ENCODE data around the gene EXD3.
"Not testable (repeated sequence)": the region's sequence is repeated elsewhere in the genome, so short reads cannot be mapped to it uniquely, and the experiment has no call there.

The EXD3 gene

DNA sequence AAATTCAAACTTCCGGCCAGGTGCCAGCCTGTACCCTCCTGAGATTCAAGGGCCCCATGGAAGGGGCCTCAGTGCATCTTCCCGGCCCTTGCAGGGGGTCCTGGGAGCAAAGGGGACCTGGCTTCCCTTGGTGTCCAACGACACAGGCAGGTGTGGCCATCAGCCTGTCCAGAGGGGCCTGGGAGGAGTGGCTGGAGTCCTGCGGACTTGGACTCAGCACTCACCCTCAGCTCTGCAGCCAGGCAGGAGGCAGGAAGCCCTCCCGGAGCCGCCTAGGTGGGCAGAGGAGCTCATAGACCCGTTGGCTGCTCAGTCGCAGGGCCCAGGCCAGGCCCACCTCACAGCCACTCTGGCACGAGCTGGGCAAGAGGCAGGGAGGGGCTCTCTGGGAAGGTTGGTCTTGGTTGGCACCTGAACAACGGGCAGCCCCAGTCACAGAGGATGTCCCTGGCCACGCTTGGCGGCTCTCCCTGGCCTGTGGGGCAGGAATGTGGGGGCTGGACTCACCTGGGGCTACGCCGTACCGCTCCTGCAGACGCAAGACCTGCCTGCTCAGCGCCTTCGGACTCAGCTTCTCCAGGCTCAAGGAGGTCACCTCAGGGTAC is 67.1 kb downstream of the EXD3 start:
- DNase-seq: no peak

DNA sequence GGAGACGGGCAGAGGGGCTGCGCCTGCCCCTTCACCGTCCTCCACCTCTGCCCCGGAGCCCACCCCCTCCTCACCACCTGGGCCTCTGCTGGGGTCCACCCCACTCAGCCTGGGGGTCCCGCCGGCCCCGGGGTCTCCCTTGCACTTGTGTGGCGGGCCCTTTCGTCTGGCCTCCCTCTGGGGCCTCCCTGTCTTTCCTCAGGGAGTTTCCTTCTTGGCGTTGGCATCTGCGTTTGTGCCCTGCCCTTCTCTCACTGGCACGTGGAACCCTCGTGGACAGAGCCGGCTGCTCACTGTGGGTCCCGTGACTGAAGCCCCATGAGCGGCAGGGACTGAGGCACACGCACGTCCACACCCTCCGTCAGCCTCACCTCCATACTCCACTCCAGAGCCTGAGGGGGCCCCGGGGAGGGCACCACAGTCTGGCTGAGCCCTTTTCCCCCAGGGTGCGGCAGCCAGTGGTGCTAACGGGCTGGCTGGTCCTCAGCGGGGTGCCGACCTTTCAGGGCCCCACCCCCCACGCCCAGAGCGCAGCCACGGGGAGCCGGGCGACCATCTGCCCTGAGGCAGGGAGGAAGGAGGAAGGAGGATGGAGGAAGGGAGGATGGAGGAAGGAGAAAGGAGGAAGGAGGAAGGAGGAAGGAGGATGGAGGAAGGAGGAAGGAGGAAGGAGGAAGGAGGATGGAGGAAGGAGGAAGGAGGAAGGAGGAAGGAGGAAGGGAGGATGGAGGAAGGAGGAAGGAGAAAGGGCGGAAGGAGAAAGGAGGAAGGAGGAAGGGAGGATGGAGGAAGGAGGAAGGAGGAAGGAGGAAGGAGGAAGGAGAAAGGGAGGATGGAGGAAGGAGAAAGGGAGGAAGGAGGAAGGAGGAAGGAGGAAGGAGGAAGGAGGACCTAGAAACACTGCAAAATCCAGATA is 67.9 kb downstream of the EXD3 start:
- no peak for DNase-seq

DNA sequence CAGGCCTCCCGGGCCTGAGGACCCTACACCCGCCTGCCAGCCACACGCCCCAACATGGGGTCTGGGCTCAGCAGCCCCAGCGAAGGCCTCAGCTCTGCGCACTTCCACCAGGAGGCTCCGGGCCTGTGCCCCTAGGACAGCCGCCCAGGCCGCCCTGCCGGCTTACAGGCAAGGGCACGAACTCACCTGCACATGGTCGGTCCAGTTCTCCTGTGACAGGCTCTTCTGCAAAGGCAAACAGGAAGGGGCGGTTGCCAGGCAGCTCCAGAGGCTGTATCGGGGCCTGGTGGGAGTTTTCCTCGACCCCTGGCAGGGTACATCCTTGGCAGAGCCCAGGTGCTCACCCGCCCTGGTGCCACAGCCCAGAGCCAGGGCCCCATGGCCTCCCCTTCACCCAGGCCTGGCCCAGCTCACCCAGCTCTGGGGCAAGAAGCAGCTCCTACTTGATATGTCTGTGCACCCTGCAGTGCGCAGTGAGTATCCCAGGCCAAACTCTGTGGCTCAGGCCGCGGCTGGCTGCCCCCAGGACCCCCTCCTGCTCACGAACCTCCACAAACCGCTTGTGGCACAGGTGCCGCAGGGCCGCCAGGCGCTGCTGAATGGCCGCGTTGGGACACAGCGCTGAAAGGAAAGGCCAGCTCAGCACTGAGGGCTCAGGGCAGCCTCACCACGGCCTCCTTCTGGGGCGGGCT is 68.7 kb downstream of the EXD3 start:
- no peak for DNase-seq

DNA sequence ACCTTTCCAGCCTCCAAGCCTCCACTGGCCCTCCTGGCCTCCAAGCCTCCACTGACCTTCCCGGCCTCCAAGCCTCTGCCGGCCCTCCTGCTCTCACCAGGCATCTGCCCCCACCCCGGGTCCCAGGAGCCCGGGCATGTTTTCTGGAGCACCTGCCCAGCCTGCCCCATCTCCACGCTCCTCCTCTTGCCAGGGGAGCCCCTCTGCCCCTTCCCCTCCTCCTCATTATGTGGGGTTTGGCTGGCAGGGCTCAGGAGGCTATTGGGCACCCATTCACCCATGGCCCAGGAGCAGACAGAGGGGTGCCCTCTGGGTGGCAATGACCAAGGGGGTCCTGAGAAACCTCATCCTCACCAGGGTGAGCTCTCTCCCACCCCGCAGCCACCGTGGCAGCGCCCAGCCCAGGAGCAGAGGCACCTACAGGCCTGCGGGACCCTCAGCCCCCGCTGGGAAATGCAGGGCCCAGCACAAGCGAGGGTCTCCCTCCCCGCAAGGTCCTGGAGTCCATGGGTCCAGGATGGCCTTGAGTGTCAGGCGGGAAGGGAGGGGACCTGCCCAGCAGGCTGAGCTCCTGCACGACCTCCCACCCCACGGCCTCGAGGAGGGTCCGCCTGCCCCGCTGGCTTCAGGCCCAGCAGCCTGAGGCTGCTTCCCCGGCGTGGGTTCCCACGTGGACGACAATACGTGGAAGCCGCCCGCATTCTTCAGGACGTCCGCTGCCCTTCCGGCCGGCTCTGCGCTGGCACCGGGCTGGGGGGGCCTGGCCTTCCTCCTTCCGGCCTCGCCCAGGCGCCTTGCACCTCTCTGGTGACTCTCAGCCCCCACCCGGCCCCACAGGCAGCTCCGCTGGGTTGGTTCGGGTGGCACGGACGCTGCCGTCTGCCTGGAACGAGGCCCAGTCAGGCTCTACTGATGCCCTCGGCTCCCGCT is 69.5 kb downstream of the EXD3 start:
- no peak for DNase-seq

DNA sequence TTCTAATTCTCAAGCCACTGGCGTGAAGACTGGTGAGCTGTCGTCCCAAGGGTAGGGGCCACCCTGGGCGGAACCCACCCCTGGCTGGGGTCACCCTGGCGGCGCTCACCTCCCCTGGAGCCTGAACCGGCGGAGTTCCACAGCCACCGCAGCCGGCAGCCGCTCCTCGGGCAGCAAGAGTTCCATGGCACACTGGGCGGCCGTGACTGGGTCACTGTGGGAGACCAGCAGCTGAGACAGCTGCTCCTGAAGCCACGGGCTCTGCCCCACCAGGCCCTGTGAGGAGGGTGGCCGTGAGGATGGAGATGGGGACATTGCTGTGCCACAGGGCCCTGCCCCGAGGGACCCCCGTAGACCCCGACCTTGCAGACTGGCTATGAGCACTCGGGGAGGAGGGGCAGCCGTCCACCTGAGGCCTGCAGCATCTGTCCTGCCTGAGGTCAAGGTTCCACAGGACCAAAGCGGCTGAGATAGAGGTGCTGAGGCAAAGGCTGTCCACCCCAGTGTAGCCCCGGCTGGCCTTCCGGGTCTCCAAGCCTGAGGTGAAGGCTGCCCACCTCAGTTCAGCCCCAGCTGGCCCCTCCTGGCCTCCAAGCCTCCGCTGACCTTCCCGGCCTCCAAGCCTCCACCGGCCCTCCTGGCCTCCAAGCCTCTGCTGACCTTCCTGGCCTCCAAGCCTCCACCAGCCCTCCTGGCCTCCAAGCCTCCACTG is 70.3 kb downstream of the EXD3 start:
- DNase-seq: no peak

DNA sequence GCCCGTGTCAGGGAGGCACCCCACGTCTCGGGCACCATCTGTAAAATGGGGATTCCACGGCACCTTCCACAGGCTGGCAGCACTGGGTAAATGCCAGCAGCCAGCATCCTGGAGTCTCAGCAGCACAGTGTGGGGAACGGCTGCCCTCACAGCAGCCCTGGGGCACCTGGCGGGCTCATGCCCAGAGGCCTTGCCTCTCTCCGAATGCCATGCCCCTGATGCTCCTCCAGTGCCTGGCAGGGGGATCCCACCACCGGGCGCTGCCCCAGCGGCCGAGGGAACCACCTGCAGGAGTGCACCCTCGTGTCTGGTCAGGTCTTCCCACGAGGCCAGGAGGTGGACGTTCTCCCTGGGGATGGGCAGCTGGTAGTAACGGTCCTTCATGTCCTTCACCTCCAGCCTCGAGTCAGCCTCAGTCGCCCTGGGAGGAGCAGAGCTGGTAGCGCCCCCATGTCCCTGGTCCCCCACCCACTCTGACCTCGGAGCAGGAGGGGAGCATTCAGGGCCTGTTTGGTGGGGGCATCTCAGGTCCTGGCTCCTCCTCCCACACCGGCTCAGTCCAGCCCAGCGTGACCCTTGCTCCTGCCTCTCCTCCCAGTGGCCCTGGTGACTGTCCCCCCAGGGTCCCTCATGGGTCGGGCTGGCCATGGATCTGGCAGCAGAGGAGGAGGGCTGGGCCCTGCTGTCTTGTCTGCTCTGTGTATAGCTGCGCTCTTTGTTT is 71.0 kb downstream of the EXD3 start:
- no peak for DNase-seq

DNA sequence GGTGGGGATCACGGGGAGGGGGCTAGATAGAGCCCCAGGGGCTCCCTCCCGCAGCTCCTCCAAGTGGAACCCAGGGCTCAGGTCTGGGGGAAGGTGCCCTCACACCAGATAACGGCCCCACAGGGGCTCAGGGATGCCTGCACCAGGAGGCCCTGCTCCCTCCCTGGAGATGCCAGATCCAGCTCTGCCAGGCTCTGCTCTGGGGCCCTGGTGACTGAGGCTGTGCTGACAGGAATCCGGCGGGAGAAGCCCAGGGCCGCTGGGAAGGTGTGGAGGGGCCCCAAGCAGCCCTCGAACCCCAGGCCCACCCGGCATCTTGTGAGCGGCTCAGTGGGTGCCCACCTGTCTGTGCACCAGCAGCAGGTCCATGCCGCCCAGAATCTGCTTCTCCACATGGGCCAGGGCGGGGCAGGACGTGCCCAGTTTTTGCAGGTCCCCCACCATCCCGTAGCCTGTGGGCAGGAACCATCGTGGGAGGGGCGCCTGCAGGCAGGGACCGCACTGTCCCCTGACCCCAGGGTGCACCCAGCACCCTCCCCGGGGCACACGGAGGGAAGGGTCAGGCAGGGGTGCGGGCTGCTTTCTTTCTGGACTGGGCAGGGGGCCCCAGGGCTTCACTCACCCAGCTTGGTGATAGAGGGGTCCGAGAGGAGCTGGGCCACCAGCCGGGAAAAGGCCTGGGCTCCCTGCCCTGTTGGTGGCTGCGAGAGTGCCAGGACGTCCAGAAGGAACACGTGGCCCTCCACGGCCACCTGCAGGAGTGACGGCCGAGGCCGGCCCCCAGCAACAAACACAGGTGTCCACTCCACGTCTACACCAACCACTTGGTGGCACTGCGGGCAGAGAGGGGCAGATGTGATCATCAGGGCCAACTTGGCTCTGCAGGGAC is 72.0 kb downstream of the EXD3 start:
- no peak for DNase-seq

DNA sequence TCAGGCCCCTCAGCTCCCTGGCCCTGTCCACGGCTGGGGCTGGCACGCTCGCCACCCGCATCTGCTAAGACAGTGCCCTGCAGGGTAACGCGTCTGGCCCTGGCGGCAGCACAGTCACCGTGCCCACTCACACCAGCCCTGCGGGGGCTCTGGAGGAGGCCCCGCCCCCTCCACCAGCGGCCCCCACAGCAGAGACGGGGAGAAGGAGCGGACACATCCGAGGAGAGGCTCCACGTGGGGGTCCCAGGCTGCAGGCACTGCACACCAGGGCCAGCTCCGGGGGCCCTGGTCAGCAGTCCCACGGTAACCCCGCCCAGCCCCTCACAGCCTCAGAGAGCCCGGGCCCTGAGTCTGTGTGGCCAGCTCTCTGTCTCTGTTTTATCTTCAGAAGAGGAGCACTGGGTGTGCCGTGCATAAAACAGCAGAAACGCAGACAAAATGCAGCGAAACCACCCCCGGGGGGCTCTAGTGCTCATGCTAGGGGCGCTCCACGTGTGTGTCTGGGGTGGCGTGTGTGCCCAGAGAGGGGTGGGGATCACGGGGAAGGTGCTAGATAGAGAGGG is 73.4 kb downstream of the EXD3 start:
- no peak for DNase-seq

DNA sequence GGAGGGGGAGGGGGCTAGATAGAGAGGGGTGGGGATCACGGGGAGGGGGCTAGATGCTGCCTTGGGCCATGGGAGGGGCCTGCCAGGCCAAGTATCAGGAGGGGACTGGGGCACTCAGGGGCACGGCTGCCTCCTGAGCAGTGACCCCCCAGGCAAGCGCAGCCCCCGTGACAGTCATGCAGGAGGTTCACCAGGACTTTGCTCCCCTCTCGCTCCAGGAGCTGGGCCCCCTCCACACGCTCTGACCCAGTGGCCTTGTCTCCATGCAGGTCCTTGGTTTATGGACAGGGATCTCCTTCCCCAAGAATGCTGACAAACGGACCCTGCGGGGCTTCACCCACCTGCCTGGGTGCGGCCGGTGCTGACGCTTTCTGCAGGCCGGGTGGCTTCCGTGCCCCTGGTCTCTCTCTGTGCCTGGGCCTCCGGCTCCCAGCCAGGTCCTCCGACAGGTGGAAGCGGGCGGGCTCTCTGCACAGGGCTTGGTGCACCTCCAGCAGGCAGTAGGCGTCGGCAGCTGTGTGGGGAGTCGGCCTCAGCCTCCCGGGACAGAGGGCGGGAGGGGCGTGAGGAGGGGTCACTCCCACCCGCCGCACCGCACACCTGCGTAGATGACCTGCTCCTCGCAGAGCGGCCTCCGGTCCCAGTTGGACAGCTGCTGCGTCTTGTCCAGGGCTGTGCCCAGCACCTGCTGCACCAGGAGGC is 74.0 kb downstream of the EXD3 start:
- no peak for DNase-seq

DNA sequence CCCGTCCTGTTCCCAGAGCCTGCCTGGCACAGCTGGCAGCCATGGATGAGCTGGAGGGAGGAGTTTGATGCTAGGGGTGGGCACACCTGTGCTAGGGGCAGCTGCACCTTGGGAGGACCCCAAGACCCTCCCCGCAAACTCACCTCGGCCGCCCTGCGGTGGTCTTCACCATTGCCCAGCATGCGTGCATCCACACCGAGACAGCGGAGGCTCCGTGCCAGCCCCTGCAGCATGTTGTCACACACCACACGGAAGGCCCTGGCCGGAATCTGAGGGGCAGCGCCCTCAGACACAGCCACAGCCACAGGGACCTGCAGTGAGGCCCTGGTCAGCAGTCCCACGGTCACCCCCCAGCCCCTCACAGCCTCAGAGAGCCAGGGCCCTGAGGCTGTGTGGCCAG is 75.0 kb downstream of the EXD3 start:
- no peak for DNase-seq

DNA sequence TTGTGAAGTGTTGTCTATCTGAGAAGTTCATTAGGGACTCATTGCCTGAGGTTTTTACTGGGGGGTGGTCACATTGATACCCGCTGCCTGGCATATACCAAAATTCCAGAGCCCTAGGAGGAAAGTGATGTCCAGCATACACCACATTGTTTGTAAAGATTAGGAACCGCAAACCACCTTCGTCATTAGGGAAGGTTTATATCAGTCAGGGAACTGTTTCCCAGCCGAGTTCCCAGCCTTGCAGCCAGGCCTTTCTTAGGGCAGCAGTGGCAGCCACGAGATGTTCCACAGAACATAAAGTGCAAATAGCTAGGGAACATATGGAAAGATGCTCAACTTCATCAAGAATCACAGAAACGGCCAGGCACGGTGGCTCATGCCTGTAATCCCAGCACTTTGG is 80.5 kb downstream of the EXD3 start:
- DNase-seq: no peak

DNA sequence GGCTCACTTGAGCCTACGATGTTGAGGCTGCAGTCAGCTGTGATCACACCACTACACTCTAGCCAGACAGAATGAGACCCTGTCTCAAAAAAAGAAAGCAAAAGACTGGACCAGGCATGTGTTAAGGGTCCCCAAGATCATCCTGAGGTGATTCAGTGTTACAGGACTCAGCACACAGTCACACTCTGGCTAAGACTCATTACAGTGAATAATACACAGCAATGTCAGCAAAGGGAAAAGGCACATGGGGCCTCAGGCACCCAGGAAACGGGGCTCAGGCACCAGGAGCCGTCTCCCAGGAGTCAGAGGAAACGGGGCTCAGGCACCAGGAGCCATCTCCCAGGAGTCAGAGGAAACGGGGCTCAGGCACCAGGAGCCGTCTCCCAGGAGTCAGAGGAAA is 81.7 kb downstream of the EXD3 start:
- DNase-seq: no peak

DNA sequence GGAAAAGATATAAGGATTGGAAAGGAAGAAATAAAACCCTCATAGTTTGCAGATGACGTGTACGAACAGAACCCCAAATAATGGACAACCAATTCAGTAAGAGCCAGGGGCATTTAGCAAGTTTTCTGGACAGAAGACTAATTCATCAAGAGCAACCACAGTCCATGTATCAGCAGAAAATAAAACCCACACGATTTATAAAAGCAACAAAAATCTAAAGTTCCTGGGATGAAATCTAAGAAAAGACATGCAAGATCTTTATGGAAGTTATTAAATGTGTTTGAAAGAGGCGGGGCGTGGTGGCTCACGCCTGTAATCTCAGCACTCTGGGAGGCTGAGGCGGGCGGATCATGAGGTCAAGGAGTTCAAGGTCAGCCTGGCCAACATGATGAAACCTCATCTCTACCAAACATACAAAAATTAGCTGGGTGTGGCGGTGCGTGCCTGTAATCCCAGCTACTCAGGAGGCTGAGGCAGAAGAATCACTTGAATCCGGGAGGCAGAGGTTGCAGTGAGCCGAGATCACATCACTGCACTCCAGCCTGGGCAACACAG is 83.0 kb downstream of the EXD3 start:
- not testable (repeated sequence) for DNase-seq

DNA sequence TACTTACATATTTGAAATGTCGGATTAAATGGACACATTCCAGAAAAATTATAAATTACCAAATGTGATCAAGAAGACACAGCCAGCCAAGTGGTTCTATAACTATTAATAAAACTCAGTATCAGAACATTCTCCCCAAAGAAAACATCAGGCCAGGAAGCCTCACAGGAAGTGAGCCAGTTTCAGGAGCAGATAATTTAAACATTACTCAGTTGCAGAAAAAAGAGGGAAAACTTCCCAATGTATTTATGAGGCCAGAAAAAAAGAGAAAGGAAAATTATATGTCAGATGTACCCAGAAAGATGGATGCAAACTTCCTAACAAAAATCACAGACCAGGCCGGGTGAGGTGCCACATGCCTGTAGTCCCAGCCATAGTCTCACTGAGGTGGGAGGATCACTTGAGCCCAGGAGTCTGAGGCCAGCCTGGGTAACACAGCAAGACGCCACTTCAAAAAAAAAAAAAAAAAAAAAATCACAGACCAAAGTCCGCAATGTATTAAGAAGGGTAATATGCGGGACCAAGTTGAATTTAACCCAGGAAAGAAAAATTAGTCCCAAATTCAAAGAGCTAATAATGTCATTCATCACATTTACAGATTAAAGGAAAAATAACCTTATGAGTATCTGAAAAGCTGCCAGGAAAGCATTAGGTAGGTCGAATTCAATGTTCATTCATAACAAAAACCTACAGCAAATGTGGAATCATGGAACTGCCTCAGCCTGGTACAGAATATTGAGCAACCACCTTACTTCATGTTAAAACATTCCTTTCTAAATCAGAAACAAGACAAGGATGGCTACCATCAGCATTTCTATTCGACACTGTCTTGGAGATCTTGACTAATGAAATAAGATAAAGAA is 83.7 kb downstream of the EXD3 start:
- DNase-seq: no peak

DNA sequence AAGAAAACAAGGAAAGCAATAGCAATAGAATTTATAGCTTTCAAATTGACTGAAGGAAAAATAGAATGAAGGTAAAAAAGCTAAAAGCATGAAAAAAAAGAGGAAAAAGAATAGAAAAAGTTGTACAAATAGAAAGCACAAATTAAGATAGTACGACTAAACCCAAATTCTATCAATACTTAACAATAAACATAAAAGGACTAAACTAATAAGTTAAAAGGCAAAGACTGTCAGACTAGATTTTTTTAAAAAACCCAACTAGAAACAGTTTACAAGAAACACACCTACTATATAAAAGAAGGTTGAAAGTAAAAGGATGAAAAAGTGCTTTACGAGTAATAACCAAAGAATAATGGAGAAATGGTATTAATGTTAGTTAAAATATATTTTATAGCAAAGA is 86.2 kb downstream of the EXD3 start:
- no peak for DNase-seq

DNA sequence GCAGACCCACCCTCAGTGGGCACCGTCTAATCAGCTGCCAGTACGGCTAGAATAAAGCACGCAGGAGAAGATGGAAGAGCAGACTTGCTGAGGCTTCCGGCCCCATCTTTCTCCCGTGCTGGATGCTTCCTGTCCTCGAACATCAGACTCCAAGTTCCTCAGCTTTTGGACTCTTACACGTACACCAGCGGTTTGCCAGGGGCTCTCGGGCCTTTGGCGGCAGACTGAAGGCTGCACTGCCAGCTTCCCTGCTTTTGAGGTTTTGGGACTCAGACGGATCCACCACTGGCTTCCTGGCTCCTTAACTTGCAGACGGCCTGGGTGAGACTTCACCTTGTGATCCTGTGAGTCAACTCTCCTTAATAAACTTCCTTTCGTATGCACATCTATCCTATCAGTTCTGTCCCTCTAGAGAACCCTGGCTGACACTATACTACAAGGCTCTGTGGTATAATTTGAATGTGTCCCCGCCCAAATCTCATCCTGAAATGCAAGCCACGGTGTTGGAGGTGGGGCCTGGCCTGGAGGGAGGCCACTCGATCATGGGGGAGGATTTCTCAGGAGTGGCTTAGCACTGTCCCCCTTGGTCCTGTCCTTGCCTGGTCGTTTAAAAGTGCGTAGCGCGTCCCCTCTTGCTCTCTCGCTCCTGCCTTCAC is 89.8 kb downstream of the EXD3 start:
- DNase-seq: no peak

DNA sequence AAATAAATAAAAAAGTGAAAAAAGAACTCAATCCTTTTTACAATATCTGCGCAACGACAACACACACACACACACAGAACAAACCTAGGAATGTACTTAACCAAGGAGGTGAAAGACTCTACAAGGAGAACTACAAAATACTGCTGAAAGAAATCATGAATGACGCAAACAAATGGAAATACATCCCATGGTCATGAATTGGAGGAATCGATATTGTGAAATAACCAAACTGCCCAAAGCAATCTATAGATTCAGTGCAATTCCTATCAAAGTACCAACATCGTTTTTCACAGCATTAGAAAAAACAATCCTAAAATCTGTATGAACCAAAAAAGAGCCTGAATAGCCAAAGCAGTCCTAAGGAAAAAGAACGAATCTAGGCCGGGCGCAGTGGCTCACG is 91.0 kb downstream of the EXD3 start:
- DNase-seq: no peak

DNA sequence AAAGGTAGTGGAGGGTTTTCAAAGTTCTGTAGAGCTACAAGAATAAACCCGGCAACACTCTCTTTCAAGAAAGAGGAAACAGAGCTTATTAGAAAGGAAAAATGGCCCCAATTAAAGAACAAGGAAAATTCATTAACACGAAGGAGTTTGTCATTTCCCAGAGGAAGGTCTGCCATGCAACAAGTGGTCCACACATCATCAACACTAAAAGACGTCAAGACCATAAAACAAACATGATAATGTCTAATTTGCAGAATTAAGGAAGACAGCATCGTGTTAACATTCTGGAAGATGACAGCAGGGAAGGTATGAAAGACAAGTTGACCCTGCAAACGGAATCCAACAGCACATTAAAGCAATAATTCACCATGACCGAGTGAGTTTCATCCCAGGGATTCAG is 92.3 kb downstream of the EXD3 start:
- no peak for DNase-seq

Data from Kasumi-1 (cell line).